Uterus (tissue), 4 donors: ENCODE results near the gene IQCH. TPM values are rescaled to one million over a fixed set of nuclear protein-coding genes. Genes with fewer than 3 reads are reported as not detected.

Experiments used
- DNase-seq, 2 donors: peaks; one replicate each; pipeline ENCODE4 v3.0.0-alpha.2; 2019 to 2020
- H3K27ac ChIP-seq, 2 donors: fragments of 200-600 bp; sonication (generic); 1 replicate in 1 of 2; 2 replicates in 1 of 2; pipeline ENCODE4 v1.5.1; 2016 to 2018
- H3K27me3 ChIP-seq, 2 donors: fragments of 200-600 bp; sonication (generic); one replicate each; pipeline ENCODE4 v1.5.1; 2018 to 2019; ENCODE audit warnings: control low read depth in 1 of 2
- H3K36me3 ChIP-seq, 2 donors: fragments of 200-600 bp; sonication (generic); one replicate each; pipeline ENCODE4 v1.5.1; 2019; ENCODE audit warnings: control low read depth in 1 of 2
- H3K4me1 ChIP-seq, 2 donors: fragments of 200-600 bp; sonication (generic); one replicate each; pipeline ENCODE4 v1.5.1; 2018 to 2019; ENCODE audit warnings: control low read depth in 1 of 2
- H3K4me3 ChIP-seq, 2 donors: fragments of 200-600 bp; sonication (generic); 1 replicate in 1 of 2; 2 replicates in 1 of 2; pipeline ENCODE4 v1.5.1; 2018 to 2019; ENCODE audit warnings: mild to moderate bottlenecking in 1 of 2
- H3K9me3 ChIP-seq, 2 donors: fragments of 200-600 bp; sonication (generic); one replicate each; pipeline ENCODE4 v1.5.1; 2019; ENCODE audit warnings: control low read depth in 1 of 2
- CTCF ChIP-seq, 4 experiments: fragments of 200-600 bp in 2 of 4; fragments of 450-650 bp in 2 of 4; sonication (generic) in 2 of 4; IDR thresholded peaks; one replicate each; pipeline ENCODE4 v1.5.1; 2016 to 2019; ENCODE audit warnings: antibody characterized with exemption in 4 of 4, mild to moderate bottlenecking in 2 of 4, moderate library complexity in 1 of 4
- POLR2A ChIP-seq, 2 donors: fragments of 450-650 bp; IDR thresholded peaks; one replicate each; pipeline ENCODE4 v1.6.1; 2016; ENCODE audit warnings: antibody characterized with exemption in 2 of 2, mild to moderate bottlenecking in 1 of 2, moderate library complexity in 1 of 2
- intact Hi-C: fragments of 100-400 bp; cut with DNase I; formaldehyde crosslinking; loops from one replicate; pipeline ENCODE4 v1.15.1; 2023; ENCODE audit warnings: low total_unique reads
- total RNA-seq, 4 donors: library from RNA; depleted of rRNA in 3 of 4; stranded (reverse); fragments of >200 nt in 3 of 4; gene quantifications; one replicate each; pipeline versions ENCODE4 v1.1.0 to v1.2.4, GENCODE V29; 2014 to 2023
- donor health status: DM: yes; HTN: yes; CAD: no.

Gene IQCH
- total RNA-seq, 4 donors from 2014 or later, result 0.26 to 3.0 (median 1.7) TPM

- intact Hi-C loops, result no loop called here
- H3K4me1 ChIP-seq, result no peaks in the 10 kb centered on the region
- DNase-seq, result no peak
- no peaks in the 10 kb centered on the region for H3K9me3 ChIP-seq
- no peaks in the 10 kb centered on the region for H3K27me3 ChIP-seq
- no peak overlapping the region for H3K4me3 ChIP-seq
- TF ChIP-seq CTCF (IDR thresholded peaks at IDR 0.05), result no peak
- no peak for TF ChIP-seq POLR2A (IDR thresholded peaks at IDR 0.05)
- no peaks in the 10 kb centered on the region for H3K36me3 ChIP-seq
- no peak overlapping the region for H3K27ac ChIP-seq
Measured at GRCh38 chr15:67397139-67397538, 142.6 kb downstream of the IQCH start.

- TF ChIP-seq POLR2A (IDR thresholded peaks at IDR 0.05) (no peak), CTCF (IDR thresholded peaks at IDR 0.05) (no peak)
- H3K27ac ChIP-seq, result no peak overlapping the region
- H3K27me3 ChIP-seq, result no peaks in the 10 kb centered on the region
- no peaks in the 10 kb centered on the region for H3K9me3 ChIP-seq
- no peaks in the 10 kb centered on the region for H3K4me1 ChIP-seq
- no peaks in the 10 kb centered on the region for H3K36me3 ChIP-seq
- no peak for DNase-seq
- intact Hi-C loops, result no loop called here
- no peak overlapping the region for H3K4me3 ChIP-seq
Measured at GRCh38 chr15:67399925-67400324, 145.3 kb downstream of the IQCH start.

GRCh38 chr15:67400890-67401289, 146.3 kb downstream of the IQCH start:
- TF ChIP-seq POLR2A (IDR thresholded peaks at IDR 0.05) (no peak), CTCF (IDR thresholded peaks at IDR 0.05) (no peak)
- Histone ChIP-seq H3K9me3 (no peaks in the 10 kb centered on the region), H3K27ac (no peak overlapping the region), H3K4me3 (no peak overlapping the region), H3K36me3 (no peaks in the 10 kb centered on the region), H3K27me3 (no peaks in the 10 kb centered on the region), H3K4me1 (no peaks in the 10 kb centered on the region)
- intact Hi-C loops, result no loop called here
- DNase-seq, result no peak

GRCh38 chr15:67401336-67401735, 146.8 kb downstream of the IQCH start:
- no peaks in the 10 kb centered on the region for H3K9me3 ChIP-seq
- H3K27me3 ChIP-seq, result no peaks in the 10 kb centered on the region
- no peaks in the 10 kb centered on the region for H3K4me1 ChIP-seq
- no peak overlapping the region for H3K27ac ChIP-seq
- DNase-seq, result no peak
- intact Hi-C loops, result no loop called here
- H3K36me3 ChIP-seq, result no peaks in the 10 kb centered on the region
- TF ChIP-seq POLR2A (IDR thresholded peaks at IDR 0.05) (no peak), CTCF (IDR thresholded peaks at IDR 0.05) (no peak)
- H3K4me3 ChIP-seq, result no peak overlapping the region

GRCh38 chr15:67403428-67404154, 149.0 kb downstream of the IQCH start:
- Histone ChIP-seq H3K36me3 (no peaks in the 10 kb centered on the region), H3K9me3 (no peaks in the 10 kb centered on the region), H3K27me3 (no peaks in the 10 kb centered on the region), H3K4me1 (no peaks in the 10 kb centered on the region), H3K4me3 (no peak overlapping the region), H3K27ac (no peak overlapping the region)
- TF ChIP-seq CTCF (IDR thresholded peaks at IDR 0.05), result no peak
- intact Hi-C loops, result no loop called here
- no peak for DNase-seq
